ENCODE data around the gene C2orf76.

DNA sequence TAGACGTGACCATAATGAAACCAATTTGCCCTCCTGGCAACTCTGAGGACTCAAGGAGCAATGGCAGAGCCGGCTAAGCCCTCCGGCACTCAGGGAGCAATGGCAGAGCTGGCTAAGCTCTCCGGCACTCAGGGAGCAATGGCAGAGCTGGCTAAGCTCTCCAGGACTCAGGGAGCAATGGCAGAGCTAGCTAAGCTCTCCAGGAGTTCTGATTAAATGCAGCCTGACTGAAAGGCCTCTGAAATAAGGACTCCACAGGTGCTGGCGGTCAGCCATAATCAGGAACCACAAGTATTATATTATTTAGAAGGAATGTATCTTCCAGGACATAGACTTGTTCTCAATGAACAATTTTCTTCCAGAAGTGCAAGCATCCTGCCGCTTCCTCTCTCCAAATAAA is 65.2 kb downstream of the C2orf76 start:
- TF ChIP-seq, protein P1, sequence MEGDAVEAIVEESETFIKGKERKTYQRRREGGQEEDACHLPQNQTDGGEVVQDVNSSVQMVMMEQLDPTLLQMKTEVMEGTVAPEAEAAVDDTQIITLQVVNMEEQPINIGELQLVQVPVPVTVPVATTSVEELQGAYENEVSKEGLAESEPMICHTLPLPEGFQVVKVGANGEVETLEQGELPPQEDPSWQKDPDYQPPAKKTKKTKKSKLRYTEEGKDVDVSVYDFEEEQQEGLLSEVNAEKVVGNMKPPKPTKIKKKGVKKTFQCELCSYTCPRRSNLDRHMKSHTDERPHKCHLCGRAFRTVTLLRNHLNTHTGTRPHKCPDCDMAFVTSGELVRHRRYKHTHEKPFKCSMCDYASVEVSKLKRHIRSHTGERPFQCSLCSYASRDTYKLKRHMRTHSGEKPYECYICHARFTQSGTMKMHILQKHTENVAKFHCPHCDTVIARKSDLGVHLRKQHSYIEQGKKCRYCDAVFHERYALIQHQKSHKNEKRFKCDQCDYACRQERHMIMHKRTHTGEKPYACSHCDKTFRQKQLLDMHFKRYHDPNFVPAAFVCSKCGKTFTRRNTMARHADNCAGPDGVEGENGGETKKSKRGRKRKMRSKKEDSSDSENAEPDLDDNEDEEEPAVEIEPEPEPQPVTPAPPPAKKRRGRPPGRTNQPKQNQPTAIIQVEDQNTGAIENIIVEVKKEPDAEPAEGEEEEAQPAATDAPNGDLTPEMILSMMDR (IDR thresholded peaks at IDR 0.05), result no peak
- no peak for TF ChIP-seq POLR2A (IDR thresholded peaks at IDR 0.05)

Data from thyroid gland (tissue), 4 donors.